DMS79 (cell line): Measurements from ENCODE around the gene PTPRE.

ENCODE experiments used
- DNase-seq: peaks from one replicate; lab custom pipeline; 2025; lab: John Stamatoyannopoulos, UW

Gene PTPRE

GRCh38 chr10:128046953-128047290 lies 140.0 kb downstream of the PTPRE start:
- no peak for DNase-seq

GRCh38 chr10:128047351-128047750 lies 140.4 kb downstream of the PTPRE start:
- no peak for DNase-seq

GRCh38 chr10:128047991-128048818 lies 141.3 kb downstream of the PTPRE start:
- no peak for DNase-seq

- no peak for DNase-seq
These were observed 141.9 kb downstream of the PTPRE start for GRCh38 chr10:128048819-128049210.

- no peak for DNase-seq
These were observed 142.6 kb downstream of the PTPRE start for GRCh38 chr10:128049226-128050120.

GRCh38 chr10:128050121-128050516 lies 143.2 kb downstream of the PTPRE start:
- no peak for DNase-seq

- no peak for DNase-seq
These were observed 144.0 kb downstream of the PTPRE start for GRCh38 chr10:128050936-128051335.

GRCh38 chr10:128051548-128051947 lies 144.6 kb downstream of the PTPRE start:
- DNase-seq: no peak

- DNase-seq: no peak
These were observed 145.8 kb downstream of the PTPRE start for GRCh38 chr10:128052696-128053095.

GRCh38 chr10:128053356-128053755 lies 146.5 kb downstream of the PTPRE start:
- no peak for DNase-seq

GRCh38 chr10:128054163-128054970 lies 147.5 kb downstream of the PTPRE start:
- no peak for DNase-seq

- DNase-seq: no peak
These were observed 148.4 kb downstream of the PTPRE start for GRCh38 chr10:128055061-128055868.

- no peak for DNase-seq
These were observed 149.6 kb downstream of the PTPRE start for GRCh38 chr10:128056303-128057050.

- no peak for DNase-seq
These were observed 151.3 kb downstream of the PTPRE start for GRCh38 chr10:128058106-128058749.

GRCh38 chr10:128058750-128059134 lies 151.8 kb downstream of the PTPRE start:
- no peak for DNase-seq

- no peak for DNase-seq
These were observed 152.5 kb downstream of the PTPRE start for GRCh38 chr10:128059266-128059981.

GRCh38 chr10:128059982-128060293 lies 153.0 kb downstream of the PTPRE start:
- DNase-seq: no peak

- no peak for DNase-seq
These were observed 153.7 kb downstream of the PTPRE start for GRCh38 chr10:128060341-128061250.
